GM12878 (cell line): ENCODE measurements around the gene TUSC7. TPM values are rescaled to one million over a fixed set of nuclear protein-coding genes. Genes with fewer than 3 reads are reported as not detected.

Source experiments
- ATAC-seq: fragments of 200-7000 bp; cut with Tn5 transposase; 3 replicates; pipeline ENCODE4 v1.9.1; 2020; ENCODE audit warnings: mild to moderate bottlenecking, moderate library complexity
- BruUV-seq: library from RNA; stranded (reverse); fragments of 400-500 nt; replicated peaks from 2 replicates; lab custom pipeline; 2021; lab: Mats Ljungman, UMichigan
- CTCF ChIA-PET: fragments of 300-600 bp; sonication (Branson Sonifier 250); formaldehyde crosslinking; extraction: SDS; loops from one replicate; lab custom pipeline; 2021; ENCODE audit warnings: inconsistent platforms; lab: Yijun Ruan, JAX
- POLR2A ChIA-PET: fragments of 350-600 bp; formaldehyde crosslinking; extraction: SDS; loops from one replicate; lab custom pipeline; 2021; ENCODE audit warnings: inconsistent platforms; lab: Charles Lee
- RAD21 ChIA-PET: fragments of 300-600 bp; sonication (Branson Sonifier 250); formaldehyde crosslinking; loops from one replicate; lab custom pipeline; 2023; ENCODE audit warnings: antibody characterized with exemption; ENCODE audit not compliant: unreplicated experiment; lab: Charles Lee
- SMC1A ChIA-PET: fragments of 300-600 bp; sonication (Branson Sonifier 250); formaldehyde crosslinking; loops from one replicate; lab custom pipeline; 2023; ENCODE audit not compliant: unreplicated experiment, uncharacterized antibody; lab: Charles Lee
- DNase-seq: peaks from one replicate; pipeline ENCODE4 v3.0.0-alpha.2; 2011; ENCODE audit warnings: low read depth, low spot score
- FAIRE-seq: peaks from 3 replicates; lab custom pipeline; 2011; peaks lifted over from hg19 to GRCh38; lab: Jason Lieb, UNC
- H2AFZ ChIP-seq: 2 replicates; pipeline ENCODE4 v1.6.0; 2011; ENCODE audit warnings: low read depth, low read length, control low read depth; ENCODE audit not compliant: control insufficient read depth
- H3K27ac ChIP-seq: 2 replicates; pipeline ENCODE4 v1.5.1; 2011; ENCODE audit warnings: control low read depth; ENCODE audit not compliant: control insufficient read depth, insufficient read depth
- H3K27me3 ChIP-seq, 2 experiments: replicated peaks in 1 of 2; 2 replicates each; pipeline versions ENCODE4 v1.6.0 to v1.6.1; 2011; ENCODE audit warnings: low read length in 1 of 2; ENCODE audit not compliant: control insufficient read depth in 2 of 2, insufficient read depth in 2 of 2
- H3K36me3 ChIP-seq, 2 experiments: 2 replicates each; pipeline ENCODE4 v1.5.1; 2011; ENCODE audit warnings: low read length in 1 of 2; ENCODE audit not compliant: control insufficient read depth in 2 of 2, insufficient read depth in 2 of 2
- H3K4me1 ChIP-seq: 2 replicates; pipeline ENCODE4 v1.6.1; 2011; ENCODE audit warnings: mild to moderate bottlenecking, low read length, moderate library complexity, mixed read lengths; ENCODE audit not compliant: control insufficient read depth, insufficient read depth
- H3K4me2 ChIP-seq: 2 replicates; pipeline ENCODE4 v1.6.0; 2011; ENCODE audit warnings: control low read depth; ENCODE audit not compliant: control insufficient read depth, insufficient read depth
- H3K4me3 ChIP-seq: fragments of 200-600 bp; sonication (generic); 2 replicates; pipeline ENCODE4 v1.5.1; 2016
- H3K79me2 ChIP-seq: 2 replicates; pipeline ENCODE4 v1.6.0; 2011; ENCODE audit warnings: low read length; ENCODE audit not compliant: control insufficient read depth, insufficient read depth
- H3K9ac ChIP-seq: 2 replicates; pipeline ENCODE4 v1.8.0; 2011; ENCODE audit warnings: low read length, control low read depth, mixed read lengths; ENCODE audit not compliant: control insufficient read depth, insufficient read depth
- H3K9me3 ChIP-seq: replicated peaks from 3 replicates; pipeline ENCODE4 v1.5.1; 2011; ENCODE audit warnings: mild to moderate bottlenecking, low read length; ENCODE audit not compliant: control insufficient read depth, insufficient read depth
- H4K20me1 ChIP-seq: 2 replicates; pipeline ENCODE4 v1.6.0; 2011; ENCODE audit not compliant: control insufficient read depth, insufficient read depth
- ASH2L ChIP-seq: fragments of 300-600, 200-600 bp; sonication (generic); IDR thresholded peaks from 2 replicates; pipeline ENCODE4 v1.6.1; 2017; ENCODE audit warnings: low read depth, mild to moderate bottlenecking, borderline replicate concordance
- EZH2 ChIP-seq: IDR thresholded peaks from 2 replicates; pipeline ENCODE4 v1.6.1; 2012; ENCODE audit warnings: low read depth, mild to moderate bottlenecking, control low read depth, inconsistent platforms, low read length, borderline replicate concordance; ENCODE audit not compliant: control insufficient read depth
- FOXK2 ChIP-seq: fragments of 450-650 bp; IDR thresholded peaks from 2 replicates; pipeline ENCODE4 v1.6.1; 2017; ENCODE audit warnings: mild to moderate bottlenecking, moderate library complexity
- HSF1 ChIP-seq: fragments of 150-350 bp; IDR thresholded peaks from 2 replicates; pipeline ENCODE4 v1.6.1; 2014; ENCODE audit warnings: mild to moderate bottlenecking, low read depth, low read length
- IRF4 ChIP-seq: IDR thresholded peaks from 2 replicates; pipeline ENCODE4 v1.6.1; 2011; ENCODE audit warnings: low read depth, low read length
- JUND ChIP-seq: IDR thresholded peaks from 2 replicates; pipeline ENCODE4 v1.6.1; 2012; ENCODE audit warnings: low read depth, mild to moderate bottlenecking, low read length, improper control_type of control experiment, moderate library complexity
- KAT2A ChIP-seq: conservative IDR thresholded peaks from 2 replicates; pipeline ENCODE4 v1.6.1; 2011; ENCODE audit warnings: low read depth, low read length; ENCODE audit not compliant: control insufficient read depth
- LARP7 ChIP-seq: fragments of 450-650 bp; IDR thresholded peaks from 2 replicates; pipeline ENCODE4 v1.6.1; 2017; ENCODE audit warnings: mild to moderate bottlenecking
- MTA3 ChIP-seq: IDR thresholded peaks from 2 replicates; pipeline ENCODE4 v1.6.1; 2012; ENCODE audit warnings: low read length, inconsistent platforms, borderline replicate concordance
- NFIC ChIP-seq: IDR thresholded peaks from 2 replicates; pipeline ENCODE4 v1.6.1; 2012; ENCODE audit warnings: low read depth, mild to moderate bottlenecking, inconsistent platforms, low read length, moderate library complexity
- NKRF ChIP-seq: fragments of 450-650 bp; conservative IDR thresholded peaks from 2 replicates; pipeline ENCODE4 v1.6.1; 2017; ENCODE audit warnings: mild to moderate bottlenecking, moderate library complexity
- PAX8 ChIP-seq: fragments of 450-650 bp; IDR thresholded peaks from 2 replicates; pipeline ENCODE4 v1.6.1; 2017; ENCODE audit warnings: mild to moderate bottlenecking, moderate library complexity
- PKNOX1 ChIP-seq: fragments of 450-650 bp; IDR thresholded peaks from 2 replicates; pipeline ENCODE4 v1.6.1; 2016; ENCODE audit warnings: mild to moderate bottlenecking
- STAT3 ChIP-seq: IDR thresholded peaks from 2 replicates; pipeline ENCODE4 v1.6.1; 2011; ENCODE audit warnings: low read depth, low read length, improper control_type of control experiment
- ZZZ3 ChIP-seq: IDR thresholded peaks from 2 replicates; pipeline ENCODE4 v1.6.1; 2011; ENCODE audit warnings: low read depth; ENCODE audit not compliant: control insufficient read depth, insufficient read length
- WGBS: methylation state at CpG from one replicate; pipeline ENCODE4 v1.1.6; 2016; ENCODE audit warnings: low lambda C conversion rate; ENCODE audit not compliant: insufficient replicate concordance, insufficient coverage; ENCODE audit errors: missing lambda C conversion rate; 5-methylcytosine and 5-hydroxymethylcytosine counted together
- in situ Hi-C: fragments of 300-500 bp; cut with MboI; formaldehyde crosslinking; loops from 9 replicates; pipeline ENCODE4 v1.14.3; 2018; ENCODE audit warnings: mixed read lengths
- intact Hi-C: fragments of 100-400 bp; cut with micrococcal nuclease; formaldehyde crosslinking; loops from one replicate; pipeline ENCODE4 v1.14.2; 2022; ENCODE audit not compliant: unreplicated experiment
- polyA plus RNA-seq, 11 experiments: library from polyadenylated mRNA; depleted of rRNA in 4 of 11; unstranded in 6 of 11; stranded (reverse) in 5 of 11; fragments of >200 nt; fragmentation: Nextera tagmentation in 4 of 11; fragmentation: Illumina TruSeq in 1 of 11; extraction: Ambion mirVana in 4 of 11; extraction: Trizol in 1 of 11; gene quantifications; 1 replicate in 1 of 11; 2 replicates in 10 of 11; pipeline versions ENCODE4 v1.2.1 to v1.2.3, GENCODE V29; 2011 to 2016; ENCODE audit warnings: inconsistent platforms in 2 of 11, missing spikeins in 2 of 11, low read depth in 1 of 11
- total RNA-seq, 4 experiments: library from RNA; depleted of rRNA in 3 of 4; stranded (reverse); fragments of >200 nt in 3 of 4; fragmentation: Illumina TruSeq in 1 of 4; extraction: Trizol in 1 of 4; gene quantifications; 2 replicates each; pipeline versions ENCODE4 v1.2.1 to v1.2.3, GENCODE V29; 2013 to 2021
- TF ChIP-seq, protein P1 (sequence below): IDR thresholded peaks from 2 replicates; pipeline ENCODE4 v1.6.1; 2011; ENCODE audit warnings: low read depth, mild to moderate bottlenecking, low read length, moderate library complexity, borderline replicate concordance; ENCODE audit errors: extremely low read depth
- TF ChIP-seq, protein P2 (sequence below): IDR thresholded peaks from 2 replicates; pipeline ENCODE4 v1.6.1; 2012; ENCODE audit warnings: low read depth, low read length, improper control_type of control experiment

The TUSC7 gene
- total and polyA plus RNA-seq, 10 of the 15 experiments (the other 5 are each of a cell fraction or from before 2014, with no cell fraction given), result not detected

- in situ Hi-C loops, result no loop called here
- SMC1A ChIA-PET, result no interaction called here
These were observed 39.8 kb downstream of the TUSC7 start for GRCh38 chr3:116749388-116749787.

More at GRCh38 chr3:116749388-116749787, 39.8 kb downstream of the TUSC7 start:
- Histone ChIP-seq H3K4me2 (no peak overlapping the region), H3K4me3 (no peak overlapping the region), H3K9ac (no peak overlapping the region), H3K27ac (no peak overlapping the region), H2AFZ (no peak overlapping the region), H3K79me2 (no peaks in the 10 kb centered on the region), H3K4me1 (no peaks in the 10 kb centered on the region), H3K27me3 (no peaks in the 10 kb centered on the region)
- no peak for FAIRE-seq
- ChIA-PET RAD21 (no interaction called here), CTCF (interaction anchor here (1.6 kb wide), 1 partner anchor 9 kb away, joined by 9 read pairs; no protein-coding TSS in a partner anchor)
- 0% methylated on average over 3 of the region's 3 CpGs for WGBS
- no TSS peak for BruUV-seq
- no peak for DNase-seq
- TF ChIP-seq MTA3, result no peak
- no peak for TF ChIP-seq STAT3
- no peak for TF ChIP-seq NFIC
- TF ChIP-seq, protein P1, sequence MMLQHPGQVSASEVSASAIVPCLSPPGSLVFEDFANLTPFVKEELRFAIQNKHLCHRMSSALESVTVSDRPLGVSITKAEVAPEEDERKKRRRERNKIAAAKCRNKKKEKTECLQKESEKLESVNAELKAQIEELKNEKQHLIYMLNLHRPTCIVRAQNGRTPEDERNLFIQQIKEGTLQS, result no peak
- TF ChIP-seq EZH2, result no peak
- TF ChIP-seq HSF1, result no peak
- no peak for TF ChIP-seq IRF4
- TF ChIP-seq, protein P2, sequence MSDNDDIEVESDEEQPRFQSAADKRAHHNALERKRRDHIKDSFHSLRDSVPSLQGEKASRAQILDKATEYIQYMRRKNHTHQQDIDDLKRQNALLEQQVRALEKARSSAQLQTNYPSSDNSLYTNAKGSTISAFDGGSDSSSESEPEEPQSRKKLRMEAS, result no peak
- TF ChIP-seq ASH2L, result no peak
- TF ChIP-seq NKRF, result no peak
- TF ChIP-seq JUND, result no peak
- no peak for TF ChIP-seq KAT2A
- no peak for TF ChIP-seq LARP7
- no peak for TF ChIP-seq PKNOX1
- TF ChIP-seq PAX8, result no peak
- TF ChIP-seq FOXK2, result no peak
- TF ChIP-seq ZZZ3, result no peak
- TF ChIP-seq, all 136 proteins: peak for 0
- POLR2A ChIA-PET, result no interaction called here
- no peaks in the 10 kb centered on the region for H4K20me1 ChIP-seq
- ATAC-seq, result no peak
- H3K9me3 ChIP-seq, result no peaks in the 10 kb centered on the region
- H3K36me3 ChIP-seq, result no peaks in the 10 kb centered on the region
- intact Hi-C loops, result no loop called here
